NCI-H345 treated with DMSO at 0.1 percent for 48 hours (cell line): ENCODE measurements around the gene RAD51B.
A peak's percentile ranks its signal among the peaks of the same experiment; 100 is the strongest.
"Not testable (repeated sequence)": the region's sequence is repeated elsewhere in the genome, so short reads cannot be mapped to it uniquely, and the experiment has no call there.

ENCODE experiments used
- DNase-seq: peaks from one replicate; lab custom pipeline; 2025; ENCODE audit not compliant: unreplicated experiment; lab: John Stamatoyannopoulos, UW

The RAD51B gene

GRCh38 chr14:68109132-68109900 lies 289.7 kb downstream of the RAD51B start:
- DNase-seq, result no peak

- peak; percentile 90 for DNase-seq
Observed at GRCh38 chr14:68111097-68111852, 291.7 kb downstream of the RAD51B start.

- no peak for DNase-seq
Observed at GRCh38 chr14:68111853-68112270, 292.3 kb downstream of the RAD51B start.

- DNase-seq, result no peak
Observed at GRCh38 chr14:68112442-68112841, 292.9 kb downstream of the RAD51B start.

GRCh38 chr14:68113343-68113930 lies 293.9 kb downstream of the RAD51B start:
- DNase-seq, result no peak

- DNase-seq, result not testable (repeated sequence)
Observed at GRCh38 chr14:68115952-68116351, 296.4 kb downstream of the RAD51B start.

GRCh38 chr14:68122651-68123050 lies 303.1 kb downstream of the RAD51B start:
- DNase-seq, result no peak

- no peak for DNase-seq
Observed at GRCh38 chr14:68124050-68124449, 304.5 kb downstream of the RAD51B start.

- no peak for DNase-seq
Observed at GRCh38 chr14:68124979-68125731, 305.6 kb downstream of the RAD51B start.

GRCh38 chr14:68127166-68127565 lies 307.6 kb downstream of the RAD51B start:
- no peak for DNase-seq

GRCh38 chr14:68131907-68132306 lies 312.3 kb downstream of the RAD51B start:
- DNase-seq, result no peak

- no peak for DNase-seq
Observed at GRCh38 chr14:68132563-68133121, 313.1 kb downstream of the RAD51B start.

- no peak for DNase-seq
Observed at GRCh38 chr14:68133856-68134255, 314.3 kb downstream of the RAD51B start.

GRCh38 chr14:68135028-68135427 lies 315.4 kb downstream of the RAD51B start:
- no peak for DNase-seq

GRCh38 chr14:68135566-68135965 lies 316.0 kb downstream of the RAD51B start:
- DNase-seq, result no peak

GRCh38 chr14:68137704-68138619 lies 318.4 kb downstream of the RAD51B start:
- peak; percentile 22 for DNase-seq

GRCh38 chr14:68139431-68140075 lies 320.0 kb downstream of the RAD51B start:
- no peak for DNase-seq

GRCh38 chr14:68140076-68140741 lies 320.6 kb downstream of the RAD51B start:
- no peak for DNase-seq

- DNase-seq, result no peak
Observed at GRCh38 chr14:68140806-68141205, 321.2 kb downstream of the RAD51B start.
